Erythroblast (primary cell): ENCODE data around the gene ITPKA.

Source experiments
- GATA1 ChIP-seq: IDR thresholded peaks from 2 replicates; pipeline ENCODE4 v1.6.1; 2011; ENCODE audit warnings: low read depth, mild to moderate bottlenecking, control low read depth, low read length, moderate library complexity
- POLR2A ChIP-seq: IDR thresholded peaks from 2 replicates; pipeline ENCODE4 v1.6.1; 2011; ENCODE audit warnings: mild to moderate bottlenecking, low read length

DNA sequence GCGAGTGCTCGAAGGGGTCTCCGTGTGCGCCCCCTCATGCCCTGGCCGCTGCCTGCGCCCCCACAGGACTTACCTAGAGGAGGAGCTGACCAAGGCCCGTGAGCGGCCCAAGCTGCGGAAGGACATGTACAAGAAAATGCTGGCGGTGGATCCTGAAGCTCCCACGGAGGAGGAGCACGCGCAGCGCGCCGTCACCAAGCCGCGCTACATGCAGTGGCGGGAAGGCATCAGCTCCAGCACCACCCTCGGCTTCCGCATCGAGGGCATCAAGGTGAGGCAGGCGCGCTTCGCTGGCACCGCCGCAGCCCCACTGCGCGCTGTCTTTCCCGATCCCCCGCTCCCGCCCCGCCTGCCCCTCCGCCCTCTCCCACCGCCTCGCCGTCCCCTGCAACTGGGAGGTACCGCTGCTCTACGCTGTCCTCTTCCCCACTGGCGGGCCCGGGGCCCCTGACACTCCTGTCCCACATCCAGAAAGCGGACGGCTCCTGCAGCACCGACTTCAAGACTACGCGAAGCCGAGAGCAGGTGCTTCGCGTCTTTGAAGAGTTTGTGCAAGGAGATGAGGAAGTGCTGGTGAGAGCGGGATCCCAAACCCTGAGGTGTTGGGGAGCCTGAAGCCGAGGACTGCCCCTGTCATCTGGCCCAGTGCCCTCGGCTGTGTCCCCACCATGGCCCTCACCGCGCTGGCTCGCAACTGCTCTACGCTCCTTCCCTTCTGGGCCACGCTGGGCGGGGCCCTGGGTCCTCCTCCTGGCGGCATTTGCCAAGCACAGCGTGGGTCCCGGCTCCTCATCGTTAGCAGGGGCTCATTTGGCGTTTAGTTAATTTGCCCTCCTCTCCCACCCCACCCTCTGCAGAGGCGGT, 8.5 kb downstream of the ITPKA start:
- TF ChIP-seq POLR2A (no peak), GATA1 (no peak)
